ENCODE results near the gene TCF4.

TCF4 gene

DNA sequence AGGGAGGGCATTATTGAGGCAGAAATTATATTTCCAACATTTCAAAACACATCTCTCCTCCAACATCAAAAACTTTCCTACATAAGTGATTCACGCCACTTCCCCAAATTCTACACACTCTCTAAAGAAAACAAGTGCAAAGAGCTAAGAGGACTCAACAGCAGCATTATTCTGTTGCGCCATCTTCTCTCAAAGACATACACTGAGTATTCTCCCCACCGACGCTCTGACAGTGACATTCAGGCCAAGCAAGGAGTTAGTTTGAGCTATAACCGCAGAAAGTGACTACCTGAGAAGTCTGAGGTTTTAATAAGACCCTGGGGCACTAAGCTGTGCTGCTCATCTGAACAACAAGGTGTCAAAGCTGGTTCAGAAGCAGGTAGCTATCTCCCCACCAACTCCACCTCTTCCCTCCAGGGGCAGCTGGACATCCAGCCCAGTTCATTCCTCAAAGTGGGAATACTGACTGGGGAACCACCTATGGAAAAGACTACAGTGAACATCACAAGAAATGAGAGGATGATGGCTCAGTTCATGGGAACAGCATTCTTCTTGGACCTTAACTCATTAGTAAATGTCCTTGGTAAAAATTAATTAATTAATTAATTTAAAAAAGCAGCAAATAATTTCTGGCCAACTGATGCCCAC lies 319.2 kb downstream of the TCF4 start:
- TF ChIP-seq, protein P1, sequence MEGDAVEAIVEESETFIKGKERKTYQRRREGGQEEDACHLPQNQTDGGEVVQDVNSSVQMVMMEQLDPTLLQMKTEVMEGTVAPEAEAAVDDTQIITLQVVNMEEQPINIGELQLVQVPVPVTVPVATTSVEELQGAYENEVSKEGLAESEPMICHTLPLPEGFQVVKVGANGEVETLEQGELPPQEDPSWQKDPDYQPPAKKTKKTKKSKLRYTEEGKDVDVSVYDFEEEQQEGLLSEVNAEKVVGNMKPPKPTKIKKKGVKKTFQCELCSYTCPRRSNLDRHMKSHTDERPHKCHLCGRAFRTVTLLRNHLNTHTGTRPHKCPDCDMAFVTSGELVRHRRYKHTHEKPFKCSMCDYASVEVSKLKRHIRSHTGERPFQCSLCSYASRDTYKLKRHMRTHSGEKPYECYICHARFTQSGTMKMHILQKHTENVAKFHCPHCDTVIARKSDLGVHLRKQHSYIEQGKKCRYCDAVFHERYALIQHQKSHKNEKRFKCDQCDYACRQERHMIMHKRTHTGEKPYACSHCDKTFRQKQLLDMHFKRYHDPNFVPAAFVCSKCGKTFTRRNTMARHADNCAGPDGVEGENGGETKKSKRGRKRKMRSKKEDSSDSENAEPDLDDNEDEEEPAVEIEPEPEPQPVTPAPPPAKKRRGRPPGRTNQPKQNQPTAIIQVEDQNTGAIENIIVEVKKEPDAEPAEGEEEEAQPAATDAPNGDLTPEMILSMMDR (IDR thresholded peaks at IDR 0.05; ENCODE audit: low read depth, low read length, missing control alignments) = no peak
- DNase-seq (ENCODE audit: extremely low read depth, low read depth) = no peak
- no peak overlapping the region for H3K4me3 ChIP-seq (replicated peaks; ENCODE audit: low read depth, low read length)

DNA sequence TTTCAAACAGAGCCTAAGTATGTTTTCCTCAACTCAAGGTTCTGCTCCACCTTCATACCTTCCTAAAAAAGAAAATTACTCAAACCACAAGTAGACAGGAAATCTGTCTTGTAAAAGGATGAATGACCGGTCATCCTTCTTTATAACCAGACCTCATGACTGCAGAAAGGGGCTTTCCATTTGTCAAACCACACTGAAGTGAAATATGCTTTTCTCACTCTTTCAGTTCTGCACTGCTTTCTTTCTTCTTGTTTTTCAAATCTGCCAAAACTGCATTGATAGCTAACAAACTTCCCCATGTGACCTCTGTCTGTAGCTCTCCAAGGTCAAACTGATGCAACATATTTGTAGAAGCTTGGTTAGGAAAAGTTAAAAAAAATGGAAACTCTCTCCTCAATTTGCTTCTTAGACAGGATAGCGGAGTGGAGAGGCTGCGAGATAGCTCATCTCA lies 319.8 kb downstream of the TCF4 start:
- no peak for DNase-seq (ENCODE audit: extremely low read depth, low read depth)
- no peak overlapping the region for H3K4me3 ChIP-seq (replicated peaks; ENCODE audit: low read depth, low read length)
- TF ChIP-seq, protein P1 (IDR thresholded peaks at IDR 0.05; ENCODE audit: low read depth, low read length, missing control alignments) = no peak

DNA sequence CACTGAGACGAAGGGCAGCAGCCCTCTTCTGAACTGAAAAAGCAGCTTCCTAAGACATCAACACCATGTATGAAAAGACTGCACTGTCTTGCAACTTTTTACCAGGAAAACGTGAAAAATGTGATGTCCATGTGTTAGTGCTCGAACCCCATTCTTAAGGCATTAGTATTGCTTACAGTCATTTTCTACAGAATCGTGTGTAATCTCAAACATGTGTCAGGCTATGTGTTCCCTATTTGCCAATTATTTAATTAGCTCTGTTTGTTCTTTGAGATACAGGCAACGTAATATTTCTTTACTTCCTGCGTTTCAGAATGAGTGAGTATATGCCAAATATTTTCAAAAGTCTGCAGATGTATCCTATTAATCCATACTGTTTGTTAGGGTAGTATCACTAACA lies 321.0 kb downstream of the TCF4 start:
- TF ChIP-seq, protein P1 (IDR thresholded peaks at IDR 0.05; ENCODE audit: low read depth, low read length, missing control alignments) = no peak
- DNase-seq (ENCODE audit: extremely low read depth, low read depth) = no peak
- no peak overlapping the region for H3K4me3 ChIP-seq (replicated peaks; ENCODE audit: low read depth, low read length)

DNA sequence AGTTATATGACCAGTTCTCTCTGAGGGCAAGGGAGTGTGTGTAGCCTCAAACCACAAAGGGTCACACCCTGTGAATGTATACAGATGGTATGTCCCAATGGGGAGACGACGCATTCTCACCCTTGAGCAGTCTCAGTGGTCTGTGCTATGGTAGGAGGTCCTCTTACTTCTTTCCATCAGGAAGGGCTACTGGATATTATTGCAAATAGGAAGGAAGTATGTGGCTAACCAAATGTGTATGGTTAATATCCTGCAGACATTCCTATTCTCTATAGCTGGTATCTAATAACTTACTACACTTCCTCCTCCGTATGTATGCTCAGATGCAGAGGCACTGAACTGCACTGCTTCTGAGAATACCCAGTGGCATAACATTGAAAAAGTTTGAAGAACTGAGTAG lies 322.0 kb downstream of the TCF4 start:
- DNase-seq (ENCODE audit: extremely low read depth, low read depth) = peak; percentile 93
- no peak overlapping the region for H3K4me3 ChIP-seq (replicated peaks; ENCODE audit: low read depth, low read length)
- TF ChIP-seq, protein P1 (IDR thresholded peaks at IDR 0.05; ENCODE audit: low read depth, low read length, missing control alignments) = no peak

DNA sequence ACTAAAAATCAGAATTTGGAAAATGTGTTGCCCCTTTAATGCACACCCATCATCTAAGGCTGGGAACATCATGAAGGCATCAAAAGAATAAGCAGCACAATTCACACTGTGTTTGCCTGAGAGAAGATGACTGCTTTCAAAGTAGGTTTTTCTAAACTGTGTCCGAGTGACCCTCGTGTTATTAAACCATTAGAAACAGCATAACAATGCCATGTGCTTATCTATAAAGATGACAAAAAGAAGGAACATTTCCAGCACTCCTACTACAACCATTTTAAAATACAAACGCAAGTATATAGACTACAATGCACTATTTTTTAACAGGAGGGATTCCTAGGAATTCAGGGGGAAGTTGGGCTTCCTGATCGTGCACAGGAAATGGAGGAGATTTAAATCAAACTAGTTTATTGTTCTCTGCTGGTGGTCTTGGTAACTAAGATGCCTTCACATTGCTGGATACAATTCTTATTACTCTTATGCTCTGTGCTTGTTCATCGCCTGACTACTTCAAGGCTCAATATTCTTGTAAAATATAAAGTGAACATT lies 322.8 kb downstream of the TCF4 start:
- TF ChIP-seq, protein P1 (IDR thresholded peaks at IDR 0.05; ENCODE audit: low read depth, low read length, missing control alignments) = no peak

DNA sequence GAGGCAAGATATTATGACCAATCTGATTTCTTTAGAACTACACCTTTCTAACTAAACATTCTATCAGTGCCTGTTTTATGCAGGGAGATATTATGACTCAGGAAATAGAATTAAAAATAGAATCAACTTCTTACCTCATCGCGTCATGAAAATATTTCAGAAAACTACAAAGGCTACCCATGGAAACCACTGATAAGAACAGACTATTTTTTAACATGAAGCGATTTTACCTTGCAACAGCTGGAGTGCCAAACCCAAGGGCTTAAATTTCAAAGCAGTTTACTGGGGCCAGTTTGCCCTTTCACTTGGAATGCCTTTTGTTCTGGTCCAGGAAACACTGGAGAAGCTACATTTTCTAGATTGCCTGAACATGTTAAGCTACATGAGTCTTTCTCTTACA lies 323.9 kb downstream of the TCF4 start:
- H3K4me3 ChIP-seq (replicated peaks; ENCODE audit: low read depth, low read length) = no peak overlapping the region
- DNase-seq (ENCODE audit: extremely low read depth, low read depth) = no peak
- TF ChIP-seq, protein P1 (IDR thresholded peaks at IDR 0.05; ENCODE audit: low read depth, low read length, missing control alignments) = no peak

More for the DNA sequence above, 322.8 kb downstream of the TCF4 start:
- H3K4me3 ChIP-seq (replicated peaks; ENCODE audit: low read depth, low read length) = no peak overlapping the region
- no peak for DNase-seq (ENCODE audit: extremely low read depth, low read depth)
